DMS 273 treated with DMSO at 0.1 percent for 48 hours (cell line): Measurements from ENCODE around the gene CREB3.

Experiments used
- DNase-seq: peaks from one replicate; lab custom pipeline; 2025; lab: John Stamatoyannopoulos, UW

The CREB3 gene

DNA sequence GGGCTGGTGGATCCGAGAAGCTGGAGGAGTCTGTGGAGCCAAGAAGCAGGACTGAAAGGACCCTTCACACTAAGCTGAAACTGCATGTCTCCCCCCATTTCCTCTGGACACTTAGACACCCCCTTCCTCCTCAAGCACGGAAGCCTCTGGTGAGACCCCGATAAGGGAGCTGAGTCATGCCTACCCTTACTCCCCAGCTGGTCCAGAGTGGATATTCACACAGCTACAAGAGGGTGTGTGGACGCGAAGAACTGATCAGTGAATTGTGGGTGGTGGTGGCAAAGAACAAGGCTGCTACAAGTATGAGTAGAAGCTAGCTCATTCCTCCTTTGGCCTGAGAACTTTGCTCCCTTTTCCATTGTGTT is 4.8 kb upstream of the CREB3 start:
- no peak for DNase-seq

- DNase-seq: no peak
Observed at GRCh38 chr9:35728041-35728971, 4.2 kb upstream of the CREB3 start.

- DNase-seq: no peak
Observed at GRCh38 chr9:35729101-35729500, 3.4 kb upstream of the CREB3 start.

DNA sequence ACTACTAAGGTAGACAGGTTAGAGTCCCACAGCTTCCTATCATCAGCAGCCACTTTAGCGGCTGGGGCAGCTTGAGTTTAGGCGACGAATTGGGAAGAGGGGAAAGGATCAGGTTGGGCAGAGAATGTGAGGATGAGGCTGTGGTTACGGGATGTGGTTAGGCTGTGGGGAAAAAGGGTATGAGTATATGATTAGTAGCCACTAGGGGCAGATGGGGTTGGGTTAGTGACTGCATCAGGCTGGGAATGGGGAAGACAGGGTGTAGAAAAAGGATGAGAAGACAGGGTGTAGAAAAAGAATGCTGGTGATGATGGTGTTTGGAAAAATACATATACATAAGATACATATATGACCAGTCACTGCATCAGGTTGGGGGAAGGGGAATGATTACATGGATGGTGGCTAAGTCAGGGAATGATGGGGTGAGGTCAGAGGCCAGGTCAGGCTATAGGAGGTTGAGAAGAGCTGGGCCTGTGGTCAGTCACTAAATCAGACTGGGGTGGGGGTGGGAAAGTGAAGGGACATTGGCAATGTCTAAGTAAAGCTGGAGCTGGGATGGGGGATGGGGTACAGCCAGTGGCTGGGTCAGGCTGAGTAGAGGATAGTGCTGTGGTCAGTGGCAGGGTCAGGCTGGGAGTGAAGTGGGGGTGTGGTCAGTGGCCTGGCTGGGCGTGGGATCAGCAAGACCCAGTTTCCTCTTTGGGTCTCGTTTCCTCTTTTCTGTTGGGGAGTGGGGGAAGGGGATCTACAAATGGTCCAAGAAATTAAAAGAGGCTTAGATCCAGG is 2.6 kb upstream of the CREB3 start:
- DNase-seq: no peak

GRCh38 chr9:35730486-35730854 is 2.0 kb upstream of the CREB3 start:
- DNase-seq: no peak

DNA sequence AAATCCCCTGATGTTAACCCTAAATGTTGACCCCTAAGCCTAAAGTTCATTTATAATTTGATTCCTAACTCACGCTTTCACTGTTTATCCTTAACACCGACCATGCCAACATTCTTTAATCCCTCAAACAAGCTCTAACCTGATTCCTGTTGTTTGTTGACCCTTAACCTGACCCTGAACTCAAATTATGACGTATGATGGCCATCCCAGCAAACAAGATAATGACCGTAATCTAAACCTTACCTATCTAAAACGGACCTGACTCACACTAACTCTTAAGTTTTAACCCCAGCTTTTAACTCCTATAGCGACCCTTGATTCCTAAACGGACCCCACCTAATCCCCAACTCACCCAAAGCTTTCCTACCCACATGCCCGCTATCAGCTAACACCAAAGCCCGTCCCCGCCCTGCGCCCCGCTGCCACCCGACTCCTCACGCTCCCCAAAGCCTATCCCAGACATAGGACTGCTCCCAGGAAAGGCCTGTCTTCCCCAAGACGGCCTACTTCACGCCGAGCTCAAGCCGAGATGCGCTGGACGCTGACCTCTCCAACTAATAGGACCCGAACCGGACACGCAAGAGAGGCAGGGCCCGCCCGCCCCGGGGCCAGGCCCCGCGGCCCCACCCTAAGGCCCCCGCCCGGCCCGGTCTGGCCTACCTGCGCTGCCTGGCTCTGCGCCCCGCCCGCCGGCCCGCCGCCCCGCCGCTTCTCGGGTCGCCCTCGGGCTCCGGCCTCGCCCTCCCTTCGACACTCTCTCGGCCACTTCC is 866 bp upstream of the CREB3 start:
- no peak for DNase-seq

DNA sequence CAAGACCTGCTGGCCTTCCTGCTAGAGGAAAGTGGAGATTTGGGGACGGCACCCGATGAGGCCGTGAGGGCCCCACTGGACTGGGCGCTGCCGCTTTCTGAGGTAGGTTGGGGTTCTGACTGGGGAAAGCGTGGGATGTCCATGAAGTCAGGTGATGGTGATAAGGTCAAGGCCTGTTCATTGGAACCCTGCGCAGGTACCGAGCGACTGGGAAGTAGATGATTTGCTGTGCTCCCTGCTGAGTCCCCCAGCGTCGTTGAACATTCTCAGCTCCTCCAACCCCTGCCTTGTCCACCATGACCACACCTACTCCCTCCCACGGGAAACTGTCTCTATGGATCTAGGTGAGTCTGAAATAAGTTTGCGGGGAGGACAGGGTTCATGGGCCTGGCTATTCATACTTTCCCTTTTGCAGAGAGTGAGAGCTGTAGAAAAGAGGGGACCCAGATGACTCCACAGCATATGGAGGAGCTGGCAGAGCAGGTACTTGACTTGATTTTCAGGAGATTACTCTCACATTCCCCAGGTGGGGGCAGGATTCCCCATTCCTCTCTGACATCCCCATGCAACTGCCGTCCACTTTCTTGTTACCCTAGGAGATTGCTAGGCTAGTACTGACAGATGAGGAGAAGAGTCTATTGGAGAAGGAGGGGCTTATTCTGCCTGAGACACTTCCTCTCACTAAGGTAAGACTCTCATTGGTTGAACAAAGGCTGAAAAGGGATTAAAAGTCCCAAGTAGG is 505 bp downstream of the CREB3 start:
- DNase-seq: peak; percentile 62

DNA sequence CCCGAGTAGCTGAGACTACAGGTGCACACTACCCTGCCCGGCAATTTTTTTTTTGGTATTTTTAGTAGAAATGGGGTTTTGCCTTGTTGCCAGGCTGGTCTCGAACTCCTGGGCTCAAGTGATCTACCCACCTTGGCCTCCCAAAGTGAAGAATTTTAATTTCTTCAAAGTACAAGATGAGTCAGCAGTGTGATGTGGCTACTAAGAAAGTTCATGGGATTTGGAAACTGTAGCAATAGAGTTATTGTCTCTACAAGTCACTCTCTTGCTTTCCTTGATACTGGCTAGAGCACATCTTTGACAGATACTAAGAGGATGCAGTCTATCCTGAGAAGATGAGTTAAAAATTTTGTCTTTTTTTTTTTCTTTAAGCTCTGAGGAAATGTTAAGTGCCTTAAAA is 1.6 kb downstream of the CREB3 start:
- no peak for DNase-seq

GRCh38 chr9:35736201-35736633 is 3.8 kb downstream of the CREB3 start:
- peak; percentile 41 for DNase-seq

GRCh38 chr9:35737143-35737542 is 4.7 kb downstream of the CREB3 start:
- DNase-seq: no peak

- peak; percentile 34 for DNase-seq
Observed at GRCh38 chr9:35738186-35738585, 5.7 kb downstream of the CREB3 start.

DNA sequence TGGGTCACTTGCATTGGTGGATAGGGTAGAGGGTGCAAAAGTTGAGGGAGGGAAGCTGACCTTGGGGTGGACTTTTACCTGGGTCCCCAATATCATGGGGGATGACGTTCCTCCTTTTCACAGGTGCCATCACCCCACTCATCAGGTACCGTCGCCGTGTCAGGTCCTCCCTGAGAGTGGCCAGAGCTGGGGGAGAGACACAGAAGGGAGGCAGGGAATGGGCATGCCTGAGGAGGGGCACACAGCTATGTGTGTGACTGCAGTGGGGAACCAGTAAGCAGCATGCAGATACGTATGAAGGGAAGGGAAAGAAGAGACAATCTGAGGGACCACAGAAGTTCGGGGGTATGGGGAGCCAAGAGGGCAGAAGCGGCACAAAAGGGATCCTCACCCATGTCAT is 6.5 kb downstream of the CREB3 start:
- no peak for DNase-seq

GRCh38 chr9:35740243-35740642 is 7.8 kb downstream of the CREB3 start:
- no peak for DNase-seq

DNA sequence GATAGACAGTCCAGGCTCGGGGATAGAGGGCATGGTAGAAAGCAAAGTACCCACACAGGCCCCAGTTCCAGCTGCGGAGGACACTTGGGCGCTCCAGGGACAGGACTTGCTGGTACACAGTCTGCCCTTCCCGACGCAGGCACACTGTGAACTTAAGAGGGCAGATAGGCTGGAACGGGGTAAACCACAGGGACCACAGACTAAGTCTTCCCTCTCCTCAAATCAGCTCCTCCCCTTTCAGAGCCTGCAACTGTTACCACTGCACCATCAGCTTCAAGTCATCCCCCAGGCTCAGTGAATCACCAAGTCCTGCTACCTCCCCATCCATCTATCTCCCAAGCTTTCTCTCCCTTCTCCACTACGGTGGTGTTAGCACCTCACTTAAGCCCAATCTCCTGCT is 9.3 kb downstream of the CREB3 start:
- DNase-seq: no peak

GRCh38 chr9:35743452-35743851 is 11.0 kb downstream of the CREB3 start:
- no peak for DNase-seq

- no peak for DNase-seq
Observed at GRCh38 chr9:35743880-35744518, 11.5 kb downstream of the CREB3 start.

DNA sequence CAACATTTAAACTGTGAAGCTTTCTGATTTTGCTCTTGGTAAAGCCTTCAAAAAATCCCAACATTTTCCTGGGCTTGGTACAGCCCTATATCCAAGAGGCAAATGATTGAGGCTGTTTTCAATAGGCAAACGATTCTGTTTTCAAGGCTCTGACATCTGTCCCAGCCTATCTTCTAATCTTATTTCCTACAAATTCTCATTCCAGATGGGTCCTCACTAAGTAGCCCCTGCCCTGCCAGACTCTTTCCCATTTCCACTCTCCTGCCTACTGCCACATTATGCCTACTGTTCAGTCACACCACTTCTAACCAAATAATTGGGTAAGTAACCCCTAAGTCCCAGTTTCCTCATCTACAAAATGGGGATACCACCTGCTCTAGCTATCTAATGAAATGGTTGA is 13.1 kb downstream of the CREB3 start:
- peak; percentile 29 for DNase-seq

DNA sequence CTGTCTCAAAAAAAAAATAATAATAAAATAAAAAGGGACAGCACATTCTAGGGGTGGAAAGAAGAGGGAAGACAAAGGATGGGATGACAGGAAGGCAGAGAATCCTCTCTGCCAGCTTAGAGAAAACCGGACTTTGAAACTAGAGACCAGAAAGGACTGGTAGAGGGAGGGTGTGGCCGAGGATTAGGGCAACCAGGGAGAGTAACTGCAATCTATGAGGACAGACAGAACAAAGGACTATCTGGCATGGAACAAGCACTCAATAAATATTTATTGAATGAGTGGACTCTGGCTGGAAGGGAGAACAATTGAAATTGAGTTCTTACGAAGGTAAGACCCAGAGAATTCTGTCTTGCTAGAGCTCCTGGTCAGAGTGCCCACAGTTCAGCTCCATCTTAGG is 14.1 kb downstream of the CREB3 start:
- no peak for DNase-seq

- no peak for DNase-seq
Observed at GRCh38 chr9:35748242-35748857, 15.9 kb downstream of the CREB3 start.

- DNase-seq: peak; percentile 6
Observed at GRCh38 chr9:35748858-35749514, 16.5 kb downstream of the CREB3 start, which contains the start of the genes GBA2 and RGP1. Gene GBA2, minus strand, starts transcription at chr9:35749228. Its CDS starts 524 bp downstream, at chr9:35748704. Gene RGP1, plus strand, starts transcription at chr9:35749287. Its CDS starts 469 bp downstream, at chr9:35749756.
